ENCODE measurements around the gene TMEM176B.

Gene TMEM176B

GRCh38 chr7:150801242-150801945 is 1.2 kb upstream of the TMEM176B start:
- no peak overlapping the region for H2AFZ ChIP-seq (ENCODE audit: low read length)
- no peaks in the 10 kb centered on the region for H3K36me3 ChIP-seq (ENCODE audit: insufficient read depth, low read length)
- no peaks in the 10 kb centered on the region for H3F3A ChIP-seq (ENCODE audit: low read depth)
- no peak overlapping the region for H3K4me2 ChIP-seq (ENCODE audit: low read depth, low read length, poor library complexity, severe bottlenecking)
- TF ChIP-seq EZH2phosphoT487 (IDR thresholded peaks at IDR 0.05; ENCODE audit: borderline replicate concordance) = no peak
- TF ChIP-seq CTCF (conservative IDR thresholded peaks at IDR 0.05; ENCODE audit: low read length) = no peak
- peaks cover 6% of the 10 kb centered on the region; the same call in 1 of the 2 replicates for H3K9me3 ChIP-seq (ENCODE audit: insufficient read depth, low read depth, low read length)
- peaks cover 4% of the 10 kb centered on the region for H3K4me1 ChIP-seq (ENCODE audit: insufficient read depth, low read length, poor library complexity, severe bottlenecking)
- H4K20me1 ChIP-seq (ENCODE audit: insufficient read depth, low read length, poor library complexity, severe bottlenecking) = no peaks in the 10 kb centered on the region
- no peak overlapping the region for H3K4me3 ChIP-seq (ENCODE audit: low read length, poor library complexity, severe bottlenecking)
- H3K9ac ChIP-seq (ENCODE audit: low read depth, low read length, poor library complexity, severe bottlenecking) = no peak overlapping the region
- no peaks in the 10 kb centered on the region for H3K9me2 ChIP-seq (replicated peaks; ENCODE audit: low read depth, low read length)
- no peaks in the 10 kb centered on the region for H3K27me3 ChIP-seq (ENCODE audit: insufficient read depth, low read length, poor library complexity, severe bottlenecking)
- H3K79me2 ChIP-seq (ENCODE audit: insufficient read depth, low read length) = no peaks in the 10 kb centered on the region

- peaks cover under 1% of the 10 kb centered on the region; the same call in 1 of the 2 replicates for H3K9me3 ChIP-seq (ENCODE audit: insufficient read depth, low read depth, low read length)
- no peak for TF ChIP-seq CTCF (conservative IDR thresholded peaks at IDR 0.05; ENCODE audit: low read length)
- TF ChIP-seq EZH2phosphoT487 (IDR thresholded peaks at IDR 0.05; ENCODE audit: borderline replicate concordance) = no peak
- no peaks in the 10 kb centered on the region for H3K9me2 ChIP-seq (replicated peaks; ENCODE audit: low read depth, low read length)
- H3K27me3 ChIP-seq (ENCODE audit: insufficient read depth, low read length, poor library complexity, severe bottlenecking) = no peaks in the 10 kb centered on the region
- H3K36me3 ChIP-seq (ENCODE audit: insufficient read depth, low read length) = no peaks in the 10 kb centered on the region
- no peaks in the 10 kb centered on the region for H3F3A ChIP-seq (ENCODE audit: low read depth)
- H3K79me2 ChIP-seq (ENCODE audit: insufficient read depth, low read length) = no peaks in the 10 kb centered on the region
- no peaks in the 10 kb centered on the region for H4K20me1 ChIP-seq (ENCODE audit: insufficient read depth, low read length, poor library complexity, severe bottlenecking)
- H3K4me1 ChIP-seq (ENCODE audit: insufficient read depth, low read length, poor library complexity, severe bottlenecking) = peaks cover 4% of the 10 kb centered on the region
- no peak within 1 kb of the TSS for H3K4me2 ChIP-seq (ENCODE audit: low read depth, low read length, poor library complexity, severe bottlenecking)
- no peak within 1 kb of the TSS for H3K9ac ChIP-seq (ENCODE audit: low read depth, low read length, poor library complexity, severe bottlenecking)
- H3K4me3 ChIP-seq (ENCODE audit: low read length, poor library complexity, severe bottlenecking) = no peak within 1 kb of the TSS
- no peak within 1 kb of the TSS for H2AFZ ChIP-seq (ENCODE audit: low read length)
Measured at GRCh38 chr7:150800581-150801241, 547 bp upstream of the TMEM176B start, which contains the start of gene TMEM176A. Gene TMEM176A (plus strand): TSS chr7:150800769. CDS start chr7:150801551, 782 bp downstream.

- Histone ChIP-seq H3K9me2 (replicated peaks; ENCODE audit: low read depth, low read length) (no peaks in the 10 kb centered on the region), H2AFZ (ENCODE audit: low read length) (no peak overlapping the region), H3K4me3 (ENCODE audit: low read length, poor library complexity, severe bottlenecking) (no peak overlapping the region), H3K4me1 (ENCODE audit: insufficient read depth, low read length, poor library complexity, severe bottlenecking) (peaks cover 4% of the 10 kb centered on the region), H3K9me3 (ENCODE audit: insufficient read depth, low read depth, low read length) (no peaks in the 10 kb centered on the region), H3K4me2 (ENCODE audit: low read depth, low read length, poor library complexity, severe bottlenecking) (no peak overlapping the region), H3K9ac (ENCODE audit: low read depth, low read length, poor library complexity, severe bottlenecking) (no peak overlapping the region), H3K36me3 (ENCODE audit: insufficient read depth, low read length) (no peaks in the 10 kb centered on the region), H4K20me1 (ENCODE audit: insufficient read depth, low read length, poor library complexity, severe bottlenecking) (no peaks in the 10 kb centered on the region), H3K79me2 (ENCODE audit: insufficient read depth, low read length) (no peaks in the 10 kb centered on the region), H3K27me3 (ENCODE audit: insufficient read depth, low read length, poor library complexity, severe bottlenecking) (no peaks in the 10 kb centered on the region), H3F3A (ENCODE audit: low read depth) (no peaks in the 10 kb centered on the region)
- TF ChIP-seq EZH2phosphoT487 (IDR thresholded peaks at IDR 0.05; ENCODE audit: borderline replicate concordance) (no peak), CTCF (conservative IDR thresholded peaks at IDR 0.05; ENCODE audit: low read length) (no peak)
Measured at GRCh38 chr7:150799156-150799555, 1.0 kb downstream of the TMEM176B start.

Data from Loucy (cell line).